Keratinocyte (primary cell): Measurements from ENCODE around the gene PRCP.

Experiments used
- CTCF ChIP-seq, 3 experiments: IDR thresholded peaks in 1 of 3; conservative IDR thresholded peaks in 1 of 3; optimal IDR thresholded peaks in 1 of 3; 2 replicates in 2 of 3; 3 replicates in 1 of 3; pipeline versions ENCODE3 to v1.5.1; 2011; ENCODE audit warnings: low read length in 3 of 3, mild to moderate bottlenecking in 3 of 3, moderate library complexity in 2 of 3, control low read depth in 1 of 3, inconsistent platforms in 1 of 3; ENCODE audit not compliant: insufficient read depth in 2 of 3; ENCODE audit errors: extremely low read depth in 1 of 3
- EZH2 ChIP-seq: IDR thresholded peaks from one replicate; pipeline ENCODE4 v1.6.1; 2012; ENCODE audit warnings: inconsistent platforms, mild to moderate bottlenecking, low read length, moderate library complexity

GRCh38 chr11:82901922-82902485, 1.8 kb upstream of the PRCP start:
- TF ChIP-seq EZH2 (no peak), CTCF (optimal IDR thresholded peaks at IDR 0.05 in 1 of 3, IDR thresholded peaks at IDR 0.05 in 1 of 3, conservative IDR thresholded peaks at IDR 0.05 in 1 of 3; ENCODE audit: extremely low read depth in 1 of 3, insufficient read depth in 2 of 3, low read length in 3 of 3) (no peak)
